Transverse colon (tissue), 4 donors: Measurements from ENCODE around the gene STK32B. TPM values are rescaled to one million over a fixed set of nuclear protein-coding genes. Genes with fewer than 3 reads are reported as not detected.

Source experiments
- DNase-seq: peaks from one replicate; pipeline ENCODE4 v3.0.0-alpha.2; 2019
- H3K27ac ChIP-seq, 4 donors: fragments of 200-600 bp; sonication (generic); 2 replicates each; pipeline ENCODE4 v1.5.1; 2016 to 2018; ENCODE audit warnings: inconsistent platforms in 4 of 4
- H3K27me3 ChIP-seq: fragments of 200-600 bp; sonication (generic); 2 replicates; pipeline ENCODE4 v1.5.1; 2017; ENCODE audit warnings: inconsistent platforms
- H3K36me3 ChIP-seq, 4 donors: fragments of 200-600 bp; sonication (generic); 2 replicates each; pipeline ENCODE4 v1.5.1; 2017 to 2019; ENCODE audit warnings: inconsistent platforms in 4 of 4
- H3K4me1 ChIP-seq, 4 donors: fragments of 200-600 bp; sonication (generic); 2 replicates each; pipeline ENCODE4 v1.5.1; 2017 to 2020; ENCODE audit warnings: inconsistent platforms in 4 of 4
- H3K4me3 ChIP-seq, 4 donors: fragments of 200-600 bp; sonication (generic); 1 replicate in 1 of 4; 2 replicates in 3 of 4; pipeline versions ENCODE4 v1.5.1 to v1.6.1; 2017 to 2019; ENCODE audit warnings: inconsistent platforms in 4 of 4
- H3K9me3 ChIP-seq, 2 donors: fragments of 200-600 bp; sonication (generic); 2 replicates each; pipeline ENCODE4 v1.5.1; 2017 to 2019; ENCODE audit warnings: inconsistent platforms in 2 of 2
- EP300 ChIP-seq: sonication (generic); formaldehyde crosslinking; IDR thresholded peaks from one replicate; pipeline ENCODE4 v1.6.1; 2017; ENCODE audit warnings: antibody characterized with exemption, low read depth
- POLR2A ChIP-seq: fragments of 450-650 bp; IDR thresholded peaks from one replicate; pipeline ENCODE4 v1.6.1; 2016; ENCODE audit warnings: antibody characterized with exemption, mild to moderate bottlenecking, moderate library complexity
- POLR2AphosphoS5 ChIP-seq, 3 donors: sonication (generic); formaldehyde crosslinking; IDR thresholded peaks; one replicate each; pipeline ENCODE4 v1.6.1; 2016; ENCODE audit warnings: antibody characterized with exemption in 3 of 3
- WGBS, 2 donors: methylation state at CpG; one replicate each; pipeline ENCODE4 v1.1.5; 2018; ENCODE audit warnings: low coverage in 1 of 2; 5-methylcytosine and 5-hydroxymethylcytosine counted together
- in situ Hi-C, 4 donors: fragments of 200-750 bp; cut with MboI; loops; one replicate each; pipeline versions ENCODE4 v1.15.0 to v1.15.1; 2017; ENCODE audit warnings: low sequenced_read_pairs in 3 of 4, low pct_ligation_motif_present in 1 of 4, low pct_unique_long_range_greater_than_20kb in 1 of 4
- intact Hi-C: fragments of 100-400 bp; cut with DNase I; formaldehyde crosslinking; loops from one replicate; pipeline ENCODE4 v1.15.1; 2023; ENCODE audit warnings: low total_unique reads
- total RNA-seq, 4 donors: library from RNA; depleted of rRNA; stranded (reverse); fragments of >200 nt; gene quantifications; one replicate each; pipeline ENCODE4 v1.1.0, GENCODE V29; 2016
- TF ChIP-seq, protein P1 (sequence below), 5 experiments: fragments of 200-600 bp in 3 of 5; fragments of 450-650 bp in 2 of 5; sonication (generic) in 3 of 5; IDR thresholded peaks; 1 replicate in 2 of 5; 2 replicates in 3 of 5; pipeline ENCODE4 v1.5.1; 2016 to 2017; ENCODE audit warnings: antibody characterized with exemption in 5 of 5, inconsistent platforms in 3 of 5, mild to moderate bottlenecking in 2 of 5, moderate library complexity in 1 of 5

Gene STK32B
- total RNA-seq, 4 donors from 2014 or later: 0.37 to 1.1 (median 0.64) TPM

DNA sequence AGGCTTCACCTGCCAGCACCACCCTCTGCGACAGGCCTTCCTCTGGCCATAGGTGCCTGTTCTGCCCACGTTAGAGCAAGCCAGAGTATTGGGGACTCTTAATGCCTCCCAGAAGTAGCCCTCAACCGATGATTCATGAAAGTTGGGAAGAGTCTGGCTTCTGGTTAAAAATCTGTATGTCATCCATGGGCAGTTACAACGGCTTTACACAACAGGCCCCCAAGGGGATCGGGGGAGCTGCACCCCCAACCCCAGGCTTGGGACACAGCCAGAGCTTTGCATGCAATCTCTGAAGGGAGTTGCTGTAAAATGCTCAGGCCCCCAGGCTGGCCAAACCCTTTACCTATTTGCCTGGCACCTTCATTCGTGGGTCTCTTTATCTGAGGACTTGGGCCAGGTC, 26.6 kb upstream of the STK32B start:
- DNase-seq: no peak

DNA sequence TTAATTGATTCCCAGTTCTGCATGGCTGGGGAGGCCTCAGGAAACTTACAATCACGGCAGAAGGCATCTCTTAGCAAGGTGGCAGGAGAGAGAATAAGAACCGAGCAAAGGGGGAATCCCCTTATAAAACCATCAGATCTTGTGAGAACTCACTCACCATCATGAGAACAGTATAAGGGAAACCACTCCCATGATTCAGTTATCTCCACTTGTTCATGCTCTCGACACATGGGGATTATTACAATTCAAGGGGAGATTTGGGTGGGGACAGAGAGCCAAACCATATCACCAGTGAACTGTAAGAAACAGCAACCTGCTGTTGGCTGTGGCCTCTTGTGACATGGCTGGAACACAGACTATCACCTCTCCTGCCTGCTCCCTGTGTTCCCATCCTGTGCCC, 24.9 kb upstream of the STK32B start:
- H3K27me3 ChIP-seq: no peaks in the 10 kb centered on the region
- H3K4me1 ChIP-seq: no peaks in the 10 kb centered on the region
- TF ChIP-seq POLR2A: no peak
- no peak for DNase-seq
- intact Hi-C loops: no loop called here
- in situ Hi-C loops: no loop called here
- H3K9me3 ChIP-seq: no peaks in the 10 kb centered on the region
- WGBS, 2 donors: 67 to 100% methylated on average over 1 to 3 of the region's 3 CpGs
- H3K4me3 ChIP-seq: no peak overlapping the region
- H3K27ac ChIP-seq: no peak overlapping the region
- no peaks in the 10 kb centered on the region for H3K36me3 ChIP-seq

More for the DNA sequence above, 26.6 kb upstream of the STK32B start:
- Histone ChIP-seq H3K27me3 (peaks cover under 1% of the 10 kb centered on the region), H3K4me3 (no peak overlapping the region), H3K4me1 (no peaks in the 10 kb centered on the region), H3K27ac (no peak overlapping the region), H3K9me3 (no peaks in the 10 kb centered on the region), H3K36me3 (no peaks in the 10 kb centered on the region)
- in situ Hi-C loops (no loop called here), intact Hi-C loops (no loop called here)
- TF ChIP-seq, protein P1, sequence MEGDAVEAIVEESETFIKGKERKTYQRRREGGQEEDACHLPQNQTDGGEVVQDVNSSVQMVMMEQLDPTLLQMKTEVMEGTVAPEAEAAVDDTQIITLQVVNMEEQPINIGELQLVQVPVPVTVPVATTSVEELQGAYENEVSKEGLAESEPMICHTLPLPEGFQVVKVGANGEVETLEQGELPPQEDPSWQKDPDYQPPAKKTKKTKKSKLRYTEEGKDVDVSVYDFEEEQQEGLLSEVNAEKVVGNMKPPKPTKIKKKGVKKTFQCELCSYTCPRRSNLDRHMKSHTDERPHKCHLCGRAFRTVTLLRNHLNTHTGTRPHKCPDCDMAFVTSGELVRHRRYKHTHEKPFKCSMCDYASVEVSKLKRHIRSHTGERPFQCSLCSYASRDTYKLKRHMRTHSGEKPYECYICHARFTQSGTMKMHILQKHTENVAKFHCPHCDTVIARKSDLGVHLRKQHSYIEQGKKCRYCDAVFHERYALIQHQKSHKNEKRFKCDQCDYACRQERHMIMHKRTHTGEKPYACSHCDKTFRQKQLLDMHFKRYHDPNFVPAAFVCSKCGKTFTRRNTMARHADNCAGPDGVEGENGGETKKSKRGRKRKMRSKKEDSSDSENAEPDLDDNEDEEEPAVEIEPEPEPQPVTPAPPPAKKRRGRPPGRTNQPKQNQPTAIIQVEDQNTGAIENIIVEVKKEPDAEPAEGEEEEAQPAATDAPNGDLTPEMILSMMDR (IDR thresholded peaks at IDR 0.05): no peak
- TF ChIP-seq EP300 (no peak), POLR2AphosphoS5 (IDR thresholded peaks at IDR 0.05) (no peak), POLR2A (no peak)
- WGBS, 2 donors: 68% methylated on average over 6 of the region's 6 CpGs; no CpG with 5 or more reads in 1 of the 2 donors

DNA sequence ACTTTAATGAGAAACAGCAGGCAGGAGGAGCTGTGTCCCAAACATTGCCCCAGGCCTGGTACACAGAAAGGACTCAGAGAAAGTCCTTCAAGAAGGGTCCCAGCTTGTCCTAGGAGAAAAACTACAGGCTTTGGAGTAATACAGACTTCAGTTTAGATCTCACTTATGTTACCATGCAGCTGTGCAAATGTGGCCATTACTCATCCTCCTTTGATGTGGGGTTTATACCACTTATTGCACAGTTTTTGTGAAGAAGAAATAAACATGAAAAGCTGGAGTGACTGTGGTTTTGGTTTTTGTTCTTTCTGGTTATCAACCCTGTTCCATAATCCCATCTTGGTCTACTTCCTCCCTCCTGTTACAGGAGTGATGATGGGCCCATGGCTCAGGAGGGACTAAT, 23.9 kb upstream of the STK32B start:
- Histone ChIP-seq H3K27me3 (no peaks in the 10 kb centered on the region), H3K9me3 (no peaks in the 10 kb centered on the region), H3K36me3 (no peaks in the 10 kb centered on the region), H3K4me1 (no peaks in the 10 kb centered on the region), H3K4me3 (no peak overlapping the region), H3K27ac (no peak overlapping the region)
- no peak for DNase-seq
- intact Hi-C loops (no loop called here), in situ Hi-C loops (no loop called here)
- no peak for TF ChIP-seq POLR2A
- TF ChIP-seq, protein P1 (IDR thresholded peaks at IDR 0.05): no peak
- TF ChIP-seq EP300: no peak
- no peak for TF ChIP-seq POLR2AphosphoS5 (IDR thresholded peaks at IDR 0.05)

DNA sequence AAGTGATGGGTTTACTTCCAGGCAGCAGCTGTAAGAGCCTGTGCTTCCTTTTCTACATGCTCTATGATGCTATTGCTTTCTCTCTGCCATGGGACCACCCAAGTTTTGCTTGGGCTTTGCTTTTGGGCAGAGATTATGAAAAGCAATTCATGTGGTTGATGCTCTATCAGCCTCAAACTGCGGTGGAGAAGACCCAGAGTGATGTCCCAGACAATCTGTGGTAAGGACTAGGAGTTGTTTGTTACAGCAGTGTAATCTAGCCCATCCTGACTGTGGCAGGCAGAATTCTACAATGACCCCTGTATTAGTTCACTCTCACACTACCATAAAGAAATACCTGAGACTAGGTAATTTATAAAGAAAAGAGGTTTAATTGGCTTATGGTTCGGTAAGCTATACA, 22.8 kb upstream of the STK32B start:
- no peak for DNase-seq
- 60 to 80% methylated on average over 1 to 2 of the region's 2 CpGs for WGBS, 2 donors
- intact Hi-C loops: no loop called here
- no peaks in the 10 kb centered on the region for H3K36me3 ChIP-seq
- H3K9me3 ChIP-seq: no peaks in the 10 kb centered on the region
- H3K27me3 ChIP-seq: no peaks in the 10 kb centered on the region
- H3K4me1 ChIP-seq: peaks cover 0 to 2% (median 0%) of the 10 kb centered on the region in 4 donors
- TF ChIP-seq, protein P1 (IDR thresholded peaks at IDR 0.05): no peak
- no peak for TF ChIP-seq POLR2A
- H3K27ac ChIP-seq: no peak overlapping the region
- in situ Hi-C loops: no loop called here
- H3K4me3 ChIP-seq: no peak overlapping the region

DNA sequence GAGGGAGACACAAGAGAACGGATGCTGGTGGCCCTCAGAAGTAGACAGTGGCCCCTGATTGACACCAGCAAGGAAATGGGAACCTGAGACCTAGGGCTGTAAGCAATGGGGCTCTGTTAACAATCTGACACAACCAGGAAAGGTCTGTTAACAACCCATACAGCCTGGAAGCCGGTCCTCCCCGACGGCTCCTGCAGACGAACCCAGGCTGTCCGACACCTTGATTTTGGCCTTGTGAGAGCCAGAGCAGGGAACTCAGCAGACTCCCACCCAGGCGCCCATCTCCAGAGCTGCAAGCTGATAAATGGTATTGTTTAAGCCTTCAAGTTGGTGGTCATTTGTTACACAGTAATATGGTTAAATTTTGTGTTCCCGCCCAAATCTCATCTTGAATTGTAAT, 21.8 kb upstream of the STK32B start:
- Histone ChIP-seq H3K27me3 (no peaks in the 10 kb centered on the region), H3K9me3 (no peaks in the 10 kb centered on the region), H3K4me3 (no peak overlapping the region), H3K27ac (no peak overlapping the region), H3K4me1 (peaks cover 0 to 11% (median 5%) of the 10 kb centered on the region in 4 donors), H3K36me3 (no peaks in the 10 kb centered on the region)
- in situ Hi-C loops (no loop called here), intact Hi-C loops (no loop called here)
- 49 to 90% methylated on average over 2 to 8 of the region's 8 CpGs for WGBS, 2 donors
- TF ChIP-seq EP300 (no peak), POLR2AphosphoS5 (IDR thresholded peaks at IDR 0.05) (no peak), POLR2A (no peak)
- TF ChIP-seq, protein P1 (IDR thresholded peaks at IDR 0.05): no peak
- no peak for DNase-seq
